Measurements from ENCODE around the gene LSM7. TPM values are rescaled to one million over a fixed set of nuclear protein-coding genes. Genes with fewer than 3 reads are reported as not detected.
A peak's percentile ranks its signal among the peaks of the same experiment; 100 is the strongest.

Gene LSM7
- total and polyA plus RNA-seq, 2 of the 13 experiments (the other 11 are each of a cell fraction or from before 2014, with no cell fraction given), result 140 to 205 TPM

- TF ChIP-seq GTF2F1 (IDR thresholded peaks at IDR 0.05; ENCODE audit: low read length) (no peak), ZFY (CRISPR knock-in tag; IDR thresholded peaks at IDR 0.05) (peak; percentile 60; the same call in 1 of the 2 replicates), ZNF530 (CRISPR knock-in tag; IDR thresholded peaks at IDR 0.05; ENCODE audit: low read depth) (no peak), KLF9 (CRISPR knock-in tag; IDR thresholded peaks at IDR 0.05; ENCODE audit: low read depth) (no peak), ATAD3A (CRISPR knock-in tag; IDR thresholded peaks at IDR 0.05) (no peak), RORA (CRISPR knock-in tag; IDR thresholded peaks at IDR 0.05) (no peak), NFE2 (CRISPR knock-in tag; IDR thresholded peaks at IDR 0.05) (no peak), MBD4 (IDR thresholded peaks at IDR 0.05; ENCODE audit: borderline replicate concordance, low read length) (no peak), ZFP82 (CRISPR knock-in tag; IDR thresholded peaks at IDR 0.05; ENCODE audit: borderline replicate concordance) (0 out of 2 replicates have a peak, but pooled peaks have one; percentile 45), ZNF773 (CRISPR knock-in tag; IDR thresholded peaks at IDR 0.05; ENCODE audit: borderline replicate concordance) (no peak), EED (CRISPR knock-in tag; IDR thresholded peaks at IDR 0.05) (peak; percentile 70), ZNF143 (CRISPR knock-in tag; IDR thresholded peaks at IDR 0.05) (no peak), CHCHD3 (CRISPR knock-in tag; IDR thresholded peaks at IDR 0.05) (no peak), CSRNP1 (CRISPR knock-in tag; IDR thresholded peaks at IDR 0.05) (peak; percentile 52; the same call in 1 of the 2 replicates), ZBTB2 (CRISPR knock-in tag; IDR thresholded peaks at IDR 0.05; ENCODE audit: low read depth) (peak; percentile 38; the same call in 1 of the 2 replicates), ZNF781 (CRISPR knock-in tag; IDR thresholded peaks at IDR 0.05; ENCODE audit: borderline replicate concordance, not compliant biosample characterization) (no peak), FUBP1 (CRISPR knock-in tag; IDR thresholded peaks at IDR 0.05; ENCODE audit: borderline replicate concordance) (peak; percentile 86; the same call in 1 of the 2 replicates), ZNF326 (CRISPR knock-in tag; IDR thresholded peaks at IDR 0.05; ENCODE audit: borderline replicate concordance) (peak; percentile 92; the same call in 1 of the 2 replicates), ZBTB4 (CRISPR knock-in tag; IDR thresholded peaks at IDR 0.05; ENCODE audit: borderline replicate concordance) (peak; percentile 77; the same call in 1 of the 2 replicates), NCOA5 (CRISPR knock-in tag; IDR thresholded peaks at IDR 0.05) (no peak)
Observed at GRCh38 chr19:2273356-2274184, 54.8 kb downstream of the LSM7 start (continued).

All from HepG2 (cell line).